DOHH2 (cell line): Measurements from ENCODE around the gene STK4.

ENCODE experiments used
- H3F3A ChIP-seq: fragments of 200-600 bp; sonication (generic), shearing (Covaris generic); 2 replicates; pipeline ENCODE4 v1.6.0; 2016; ENCODE audit warnings: antibody characterized with exemption, mild to moderate bottlenecking; ENCODE audit not compliant: control insufficient read depth, insufficient read depth
- H3K27ac ChIP-seq: fragments of 200-600 bp; sonication (generic); 2 replicates; pipeline ENCODE4 v1.5.1; 2014; ENCODE audit warnings: low read depth, mild to moderate bottlenecking, low read length, moderate library complexity
- H3K27me3 ChIP-seq: fragments of 200-600 bp; sonication (generic); 2 replicates; pipeline ENCODE4 v1.6.1; 2014; ENCODE audit warnings: mild to moderate bottlenecking, low read length, mixed read lengths; ENCODE audit not compliant: control insufficient read depth
- H3K36me3 ChIP-seq: fragments of 200-600 bp; sonication (generic); 2 replicates; pipeline ENCODE4 v1.6.1; 2014; ENCODE audit warnings: mild to moderate bottlenecking, low read length, moderate library complexity, mixed read lengths; ENCODE audit not compliant: control insufficient read depth
- H3K4me1 ChIP-seq: fragments of 200-600 bp; sonication (generic); 2 replicates; pipeline ENCODE4 v1.6.1; 2014; ENCODE audit warnings: mild to moderate bottlenecking, low read length, mixed read lengths; ENCODE audit not compliant: control insufficient read depth
- H3K4me2 ChIP-seq: fragments of 200-600 bp; sonication (generic); 2 replicates; pipeline ENCODE4 v1.6.0; 2014; ENCODE audit warnings: mild to moderate bottlenecking, low read length, moderate library complexity
- H3K4me3 ChIP-seq: fragments of 200-600 bp; sonication (generic); 2 replicates; pipeline ENCODE4 v1.5.1; 2014; ENCODE audit warnings: mild to moderate bottlenecking, low read length, mixed read lengths
- H3K79me2 ChIP-seq: fragments of 200-600 bp; sonication (generic); 2 replicates; pipeline ENCODE4 v1.6.1; 2014; ENCODE audit warnings: mild to moderate bottlenecking, low read length, mixed read lengths; ENCODE audit not compliant: control insufficient read depth
- H3K9me2 ChIP-seq: fragments of 200-600 bp; sonication (generic); replicated peaks from 2 replicates; pipeline ENCODE4 v1.6.1; 2014; ENCODE audit warnings: mild to moderate bottlenecking, low read length, mixed read lengths; ENCODE audit not compliant: control insufficient read depth
- H3K9me3 ChIP-seq: fragments of 200-600 bp; sonication (generic); 2 replicates; pipeline ENCODE4 v1.6.1; 2014; ENCODE audit warnings: antibody characterized with exemption, low read length, mixed read lengths; ENCODE audit not compliant: control insufficient read depth, insufficient read depth
- H4K20me1 ChIP-seq: fragments of 200-600 bp; sonication (generic); 2 replicates; pipeline ENCODE4 v1.6.0; 2014; ENCODE audit warnings: low read depth, mild to moderate bottlenecking, antibody characterized with exemption, low read length, moderate library complexity; ENCODE audit not compliant: control insufficient read depth, insufficient read depth
- CTCF ChIP-seq: fragments of 200-600 bp; sonication (generic); IDR thresholded peaks from one replicate; pipeline ENCODE4 v1.5.1; 2014; ENCODE audit warnings: antibody characterized with exemption, mild to moderate bottlenecking, low read depth, low read length; ENCODE audit not compliant: poor library complexity, severe bottlenecking
- EZH2phosphoT487 ChIP-seq: fragments of 200-600 bp; sonication (generic); IDR thresholded peaks from 2 replicates; pipeline ENCODE4 v1.6.1; 2017; ENCODE audit warnings: borderline replicate concordance, mild to moderate bottlenecking, antibody characterized with exemption, low read length, moderate library complexity, mixed read lengths

STK4 gene

GRCh38 chr20:45077559-45077958, 111.2 kb downstream of the STK4 start:
- no peaks in the 10 kb centered on the region; the same call in 1 of the 2 replicates for H3K9me3 ChIP-seq
- H3F3A ChIP-seq = no peaks in the 10 kb centered on the region; the same call in 1 of the 2 replicates
- H3K4me1 ChIP-seq = no peaks in the 10 kb centered on the region
- H3K36me3 ChIP-seq = peaks cover 97% of the 10 kb centered on the region
- no peaks in the 10 kb centered on the region for H3K9me2 ChIP-seq
- no peaks in the 10 kb centered on the region for H3K79me2 ChIP-seq
- H3K4me2 ChIP-seq = no peak overlapping the region
- no peaks in the 10 kb centered on the region for H4K20me1 ChIP-seq
- TF ChIP-seq CTCF (no peak), EZH2phosphoT487 (no peak)
- no peak overlapping the region for H3K4me3 ChIP-seq
- H3K27ac ChIP-seq = no peak overlapping the region
- no peaks in the 10 kb centered on the region for H3K27me3 ChIP-seq

- H3K36me3 ChIP-seq = peaks cover 74% of the 10 kb centered on the region
- H3K79me2 ChIP-seq = no peaks in the 10 kb centered on the region
- H3K4me1 ChIP-seq = peaks cover 2% of the 10 kb centered on the region
- H3K4me3 ChIP-seq = no peak overlapping the region
- no peaks in the 10 kb centered on the region; the same call in 1 of the 2 replicates for H3F3A ChIP-seq
- no peaks in the 10 kb centered on the region; the same call in 1 of the 2 replicates for H3K9me3 ChIP-seq
- H3K9me2 ChIP-seq = no peaks in the 10 kb centered on the region
- H3K27me3 ChIP-seq = no peaks in the 10 kb centered on the region
- no peak overlapping the region for H3K27ac ChIP-seq
- H3K4me2 ChIP-seq = no peak overlapping the region
- TF ChIP-seq EZH2phosphoT487 (no peak), CTCF (peak; percentile 59)
- H4K20me1 ChIP-seq = no peaks in the 10 kb centered on the region
Measured at GRCh38 chr20:45080867-45081624, 114.7 kb downstream of the STK4 start.

DNA sequence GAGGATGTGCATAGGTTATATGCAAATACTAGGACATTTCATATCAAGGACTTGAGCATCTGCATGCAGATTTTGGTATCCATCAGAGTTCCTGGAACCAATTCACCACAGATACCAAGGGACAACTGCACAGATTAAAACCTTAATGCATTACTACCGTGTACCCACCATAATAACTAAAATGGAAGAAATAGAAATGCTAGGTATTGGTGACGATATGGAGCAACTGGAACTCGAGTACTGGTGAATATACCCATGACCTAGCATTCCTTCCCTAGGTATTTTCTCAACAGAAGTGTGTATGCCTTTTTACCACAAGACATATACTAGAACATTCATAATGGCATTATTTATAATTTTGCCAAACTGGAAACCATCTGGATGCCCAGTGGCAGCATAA, 116.2 kb downstream of the STK4 start:
- Histone ChIP-seq H4K20me1 (no peaks in the 10 kb centered on the region), H3K27ac (no peak overlapping the region), H3K4me2 (no peak overlapping the region), H3K79me2 (no peaks in the 10 kb centered on the region), H3K4me3 (no peak overlapping the region), H3K27me3 (no peaks in the 10 kb centered on the region), H3K9me2 (no peaks in the 10 kb centered on the region), H3K4me1 (peaks cover 16% of the 10 kb centered on the region), H3F3A (no peaks in the 10 kb centered on the region; the same call in 1 of the 2 replicates), H3K36me3 (peaks cover 68% of the 10 kb centered on the region), H3K9me3 (no peaks in the 10 kb centered on the region; the same call in 1 of the 2 replicates)
- TF ChIP-seq CTCF (no peak), EZH2phosphoT487 (no peak)
